Measurements from ENCODE around the gene SSBP3.
A peak's percentile ranks its signal among the peaks of the same experiment; 100 is the strongest.
"Not testable (repeated sequence)": the region's sequence is repeated elsewhere in the genome, so short reads cannot be mapped to it uniquely, and the experiment has no call there.

Gene SSBP3

DNA sequence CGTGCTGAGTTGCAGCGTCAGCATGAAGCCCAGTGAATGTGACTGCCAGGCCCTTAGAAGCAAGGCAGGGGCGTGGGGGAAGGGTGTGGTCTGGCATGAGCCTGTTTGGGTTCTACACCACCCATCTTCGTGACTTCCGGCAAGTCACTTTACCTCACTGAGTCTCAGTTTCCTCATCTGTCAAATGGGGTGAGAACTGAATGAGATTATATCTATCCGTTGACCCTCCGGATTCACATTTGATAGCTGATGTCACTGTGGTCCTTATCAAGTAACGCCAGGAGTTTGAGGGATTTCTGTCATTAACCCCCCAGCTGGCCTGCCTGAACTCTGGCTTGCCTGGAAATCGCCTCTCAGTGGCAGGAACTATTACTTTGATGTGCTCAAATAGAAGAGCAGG lies 190.7 kb downstream of the SSBP3 start:
- no peak for DNase-seq

DNA sequence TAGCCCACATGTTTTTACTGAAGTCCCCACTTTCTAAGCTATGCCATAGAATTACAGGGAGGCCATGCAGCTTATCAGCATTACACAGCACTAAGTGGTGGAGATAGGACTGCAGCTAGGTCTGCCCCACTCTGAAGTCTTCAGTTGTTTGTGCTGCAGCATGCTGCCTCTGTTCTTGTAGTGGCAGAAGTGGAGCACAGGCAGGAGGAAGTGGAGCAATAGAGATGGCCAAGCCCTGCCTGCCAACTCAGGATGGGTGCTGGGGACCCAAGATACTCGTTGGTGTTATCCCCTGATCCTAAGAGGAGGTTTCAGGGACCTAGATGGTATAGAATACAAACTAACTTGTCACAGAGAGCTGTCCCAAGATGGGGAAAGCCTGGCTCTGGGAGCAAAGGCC lies 193.3 kb downstream of the SSBP3 start:
- peak in 1 of 2 experiments; percentile 8 for DNase-seq

DNA sequence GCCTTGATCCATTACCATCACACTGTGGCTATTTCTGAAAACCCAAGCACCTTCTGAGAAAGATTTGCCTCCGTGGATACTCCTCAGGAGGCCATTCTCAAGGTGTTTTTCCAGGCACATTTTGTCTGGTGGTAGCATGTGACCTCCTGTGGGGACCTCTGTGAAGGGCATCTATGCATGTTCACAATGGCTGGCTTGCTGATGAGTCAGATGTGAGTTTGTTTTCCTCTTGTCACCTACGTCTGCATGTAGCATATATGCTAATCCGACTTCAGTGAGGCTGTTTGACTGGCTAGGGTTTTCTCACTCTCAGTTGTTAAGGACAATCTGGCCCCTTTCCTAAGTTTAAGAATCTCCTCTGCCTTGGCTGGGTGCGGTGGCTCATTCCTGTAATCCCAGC lies 198.3 kb downstream of the SSBP3 start:
- not testable (repeated sequence) for DNase-seq

DNA sequence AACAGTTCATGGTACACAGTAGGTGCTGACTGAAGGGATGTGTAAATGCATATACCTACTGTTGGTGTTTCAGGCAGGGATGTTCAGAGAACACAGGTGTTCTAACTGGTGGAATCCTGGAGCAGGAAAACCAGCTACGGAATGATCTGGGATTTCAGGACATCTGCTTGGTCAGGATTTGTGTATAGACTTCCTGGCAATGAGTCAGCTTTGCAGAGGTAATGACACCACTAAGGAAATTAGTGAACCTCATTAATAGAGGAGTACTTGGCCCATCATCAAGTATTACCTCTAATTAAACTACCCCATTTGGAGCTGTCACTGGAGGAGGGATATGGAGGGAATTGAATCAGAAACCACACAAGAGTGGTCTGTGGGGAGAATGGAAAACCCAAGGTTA lies 198.9 kb downstream of the SSBP3 start:
- no peak for DNase-seq

DNA sequence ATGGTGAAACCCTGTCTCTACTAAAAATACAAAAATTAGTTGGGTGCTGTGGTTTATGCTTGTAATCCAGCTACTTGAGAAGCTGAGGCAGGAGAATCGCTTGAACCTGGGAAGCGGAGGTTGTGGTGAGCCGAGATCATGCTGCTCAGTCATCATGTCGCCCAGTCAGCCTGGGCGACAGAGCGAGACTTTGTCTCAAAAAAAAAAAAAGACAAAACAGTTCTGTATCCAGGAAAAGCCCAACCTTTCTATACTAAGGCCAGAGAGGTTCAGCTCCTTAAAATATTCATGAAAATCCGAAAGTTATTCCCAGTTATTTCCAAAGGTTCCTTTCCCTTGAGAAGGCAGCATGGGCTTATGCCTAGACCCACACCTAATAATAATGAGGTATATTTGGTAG lies 202.0 kb downstream of the SSBP3 start:
- no peak for DNase-seq

DNA sequence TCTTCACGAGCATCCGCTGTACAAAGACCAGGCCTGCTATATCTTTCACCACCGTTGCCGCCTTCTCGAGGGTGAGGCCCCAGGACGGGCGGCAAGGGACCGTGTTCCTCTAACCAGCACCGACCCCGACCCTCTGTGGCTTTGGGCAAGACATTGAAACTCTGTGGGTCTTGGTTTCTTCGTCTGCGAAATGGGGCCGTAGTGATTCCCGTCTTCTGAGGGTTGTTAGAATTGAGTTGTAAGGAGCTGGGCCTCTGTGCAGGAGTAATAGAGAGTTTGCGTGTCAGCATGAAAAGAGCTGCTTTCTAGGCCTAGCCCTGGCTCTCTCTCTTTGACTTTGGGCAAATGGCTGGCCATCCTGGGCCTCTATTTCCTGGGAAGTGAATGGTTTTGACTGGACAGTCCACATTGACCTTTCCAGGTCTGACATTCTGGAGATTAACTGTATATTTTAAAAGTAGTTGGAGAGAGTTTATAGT lies 205.6 kb downstream of the SSBP3 start:
- no peak for DNase-seq

DNA sequence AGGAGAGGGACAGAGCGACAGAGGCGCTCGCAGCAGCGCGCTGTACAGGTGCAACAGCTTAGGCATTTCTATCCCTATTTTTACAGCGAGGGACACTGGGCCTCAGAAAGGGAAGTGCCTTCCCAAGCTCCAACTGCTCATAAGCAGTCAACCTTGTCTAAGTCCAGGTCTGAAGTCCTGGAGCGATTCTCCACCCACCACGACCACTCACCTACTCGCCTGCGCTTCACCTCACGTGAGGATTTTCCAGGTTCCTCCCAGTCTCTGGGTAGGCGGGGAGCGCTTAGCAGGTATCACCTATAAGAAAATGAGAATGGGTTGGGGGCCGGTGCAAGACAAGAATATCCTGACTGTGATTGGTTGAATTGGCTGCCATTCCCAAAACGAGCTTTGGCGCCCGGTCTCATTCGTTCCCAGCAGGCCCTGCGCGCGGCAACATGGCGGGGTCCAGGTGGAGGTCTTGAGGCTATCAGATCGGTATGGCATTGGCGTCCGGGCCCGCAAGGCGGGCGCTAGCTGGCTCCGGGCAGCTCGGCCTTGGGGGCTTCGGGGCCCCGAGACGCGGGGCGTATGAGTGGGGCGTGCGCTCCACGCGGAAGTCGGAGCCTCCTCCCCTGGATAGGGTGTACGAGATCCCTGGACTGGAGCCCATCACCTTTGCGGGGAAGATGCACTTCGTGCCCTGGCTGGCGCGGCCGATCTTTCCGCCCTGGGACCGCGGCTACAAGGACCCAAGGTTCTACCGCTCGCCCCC lies 206.3 kb downstream of the SSBP3 start, which contains the start of the genes CYB5RL and MRPL37:
Gene CYB5RL, minus strand, starts transcription at position 266 of the 754 bp plus-strand sequence. CDS start 4,414 bp downstream, outside the sequence.
Gene MRPL37, plus strand, starts transcription at position 403 of the 754 bp plus-strand sequence. Its CDS starts 77 bp downstream, at position 480.
- peak; percentile 94 to 96 for DNase-seq

DNA sequence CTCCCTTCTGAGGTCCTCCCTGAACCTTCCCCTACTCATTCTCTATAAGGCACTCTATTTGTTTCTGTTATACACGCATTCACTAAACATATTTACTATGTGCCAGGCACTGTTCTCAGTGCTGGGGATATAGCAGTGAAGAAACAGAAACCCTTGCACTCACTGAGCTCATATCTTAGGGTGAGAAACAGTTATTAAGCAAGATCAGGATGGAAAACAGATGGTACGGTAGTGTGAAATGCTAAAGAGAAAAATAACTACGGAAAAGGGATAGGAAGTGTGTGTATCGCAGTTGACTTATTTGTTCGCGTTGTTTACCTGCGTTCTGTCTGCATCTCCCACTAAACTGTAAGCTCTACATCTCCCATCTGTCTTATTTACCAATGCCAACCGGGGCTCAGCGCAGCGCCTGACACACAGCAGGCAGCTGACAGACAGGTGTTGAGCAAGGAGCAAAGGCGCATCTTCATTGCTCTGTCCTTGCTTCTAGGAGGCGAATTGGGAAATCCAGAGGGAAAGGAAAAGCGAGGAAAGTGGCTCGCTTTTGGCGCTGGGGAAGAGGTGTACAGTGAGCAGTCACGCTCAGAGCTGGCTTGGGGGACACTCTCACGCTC lies 206.9 kb downstream of the SSBP3 start:
- no peak for DNase-seq

DNA sequence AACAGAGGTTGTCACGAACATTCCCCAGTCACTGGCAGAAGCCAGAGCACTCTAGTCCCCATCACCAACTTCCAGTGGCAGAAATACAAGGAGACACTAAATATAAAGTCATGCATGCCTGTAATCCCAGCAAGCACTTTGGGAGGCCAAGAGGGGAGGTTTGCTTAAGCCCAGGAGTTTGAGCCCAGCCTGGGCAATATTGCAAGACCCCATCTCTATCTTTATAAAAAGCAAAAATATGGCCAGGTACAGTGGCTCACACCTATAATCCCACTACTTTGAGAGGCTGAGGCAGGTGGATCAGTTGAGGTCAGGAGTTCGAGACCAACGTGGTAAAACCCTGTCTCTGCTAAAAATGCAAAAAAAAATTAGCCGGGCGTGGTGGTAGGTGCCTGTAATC lies 212.7 kb downstream of the SSBP3 start:
- DNase-seq: no peak

DNA sequence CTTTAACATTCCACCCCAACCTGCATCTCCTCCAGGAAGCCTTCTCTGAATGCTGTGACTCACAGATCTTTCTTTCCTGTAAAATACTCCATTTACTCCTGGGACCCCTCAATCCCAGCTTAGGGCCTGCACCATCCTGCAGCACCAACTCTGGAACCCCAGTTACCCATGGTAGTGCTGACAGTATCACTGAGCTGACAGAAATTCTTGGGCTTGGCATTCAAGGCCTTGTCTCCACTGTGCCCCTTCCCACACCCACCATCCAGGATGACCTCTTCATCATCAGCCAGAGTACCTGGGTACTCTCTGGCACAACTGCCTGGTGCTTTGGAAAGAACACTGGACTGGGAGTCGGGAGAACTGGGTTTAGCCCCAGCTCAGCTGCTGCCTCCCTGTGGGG lies 214.7 kb downstream of the SSBP3 start:
- DNase-seq: no peak

DNA sequence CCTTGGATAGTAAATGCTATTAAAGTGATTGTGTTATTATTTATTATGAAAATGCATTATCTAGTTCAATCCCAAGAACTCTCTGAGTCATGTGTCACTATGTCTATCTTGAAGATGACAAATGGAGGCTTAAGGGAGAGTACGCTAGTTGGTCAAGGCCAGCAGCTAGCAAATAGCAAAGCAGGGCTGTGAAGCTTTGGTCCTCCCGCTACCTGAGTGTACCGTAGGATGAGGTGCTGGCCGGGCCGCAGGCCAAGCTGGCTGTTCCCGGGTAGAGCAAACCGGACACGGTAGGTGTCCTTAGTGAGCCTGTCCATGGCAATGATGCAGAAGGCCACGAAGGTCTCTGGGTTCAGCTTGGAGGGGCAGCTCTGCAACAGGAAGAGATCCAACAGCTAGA lies 215.7 kb downstream of the SSBP3 start:
- DNase-seq: no peak

DNA sequence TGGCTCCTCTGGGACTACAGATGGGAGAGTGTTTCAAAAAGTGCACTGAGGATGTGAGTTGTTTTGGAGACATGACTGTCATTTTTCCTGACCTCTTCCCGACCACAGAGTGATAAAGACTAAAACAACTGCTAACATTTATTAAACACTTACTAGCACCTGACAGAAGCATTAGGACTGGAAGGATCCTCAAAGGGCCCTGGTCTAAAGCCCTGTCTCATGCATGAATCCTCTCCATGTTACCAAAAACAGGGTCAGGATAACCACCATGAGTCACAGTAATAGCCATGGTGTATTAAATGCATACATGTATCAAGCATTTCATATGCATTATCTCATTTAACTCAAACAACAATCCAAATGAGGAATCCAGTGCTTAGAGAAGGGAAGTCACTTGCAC lies 217.9 kb downstream of the SSBP3 start:
- DNase-seq: no peak

DNA sequence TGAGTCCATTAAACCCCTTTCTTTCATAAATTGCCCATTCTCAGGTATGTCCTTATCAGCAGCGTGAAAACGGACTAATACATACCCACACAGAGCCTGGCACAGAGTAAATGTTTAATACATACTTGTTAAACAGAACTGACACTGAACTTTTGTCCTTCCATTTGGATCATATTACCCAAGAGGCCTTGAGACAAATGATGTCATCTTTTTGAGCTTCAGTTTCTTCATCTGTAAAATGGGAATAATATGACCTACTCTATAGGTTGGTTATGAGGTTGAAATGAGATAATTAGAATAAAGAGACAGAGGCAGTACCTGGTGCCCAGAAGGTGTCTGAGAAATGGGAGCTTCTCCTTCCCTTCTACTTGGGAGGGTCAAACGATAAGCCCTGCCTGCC lies 220.1 kb downstream of the SSBP3 start:
- DNase-seq: no peak

DNA sequence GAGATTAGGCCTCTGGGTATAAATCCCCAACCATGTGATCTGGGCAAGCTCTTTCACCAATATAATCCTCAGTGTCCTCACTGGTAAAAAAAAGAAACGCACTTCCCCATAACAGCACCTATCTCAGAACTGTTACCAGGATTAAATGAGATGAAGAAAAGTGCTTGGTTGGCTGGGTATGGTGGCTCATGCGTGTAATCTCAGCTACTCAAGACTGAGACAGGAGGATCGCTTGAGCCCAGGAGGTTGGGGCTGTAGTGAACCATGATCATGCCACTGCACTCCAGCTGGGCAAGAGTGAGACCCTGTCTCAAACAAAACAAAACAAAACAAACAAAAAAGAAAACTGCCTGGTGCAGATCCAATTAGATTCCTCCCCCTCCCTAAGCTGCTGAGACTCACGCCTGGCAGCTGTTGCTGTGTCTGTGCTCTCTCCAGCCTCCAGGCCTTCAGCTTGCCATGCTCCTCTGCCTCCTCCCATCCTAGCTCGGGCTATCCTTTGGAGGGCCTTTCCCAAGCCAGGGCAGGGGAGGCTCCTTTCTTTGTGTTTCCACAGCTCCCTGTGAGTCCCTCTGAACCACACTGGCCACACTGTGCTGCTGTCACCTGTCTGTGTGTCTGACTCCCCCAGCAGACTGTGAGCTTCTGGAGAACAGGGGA lies 225.4 kb downstream of the SSBP3 start:
- no peak for DNase-seq

DNA sequence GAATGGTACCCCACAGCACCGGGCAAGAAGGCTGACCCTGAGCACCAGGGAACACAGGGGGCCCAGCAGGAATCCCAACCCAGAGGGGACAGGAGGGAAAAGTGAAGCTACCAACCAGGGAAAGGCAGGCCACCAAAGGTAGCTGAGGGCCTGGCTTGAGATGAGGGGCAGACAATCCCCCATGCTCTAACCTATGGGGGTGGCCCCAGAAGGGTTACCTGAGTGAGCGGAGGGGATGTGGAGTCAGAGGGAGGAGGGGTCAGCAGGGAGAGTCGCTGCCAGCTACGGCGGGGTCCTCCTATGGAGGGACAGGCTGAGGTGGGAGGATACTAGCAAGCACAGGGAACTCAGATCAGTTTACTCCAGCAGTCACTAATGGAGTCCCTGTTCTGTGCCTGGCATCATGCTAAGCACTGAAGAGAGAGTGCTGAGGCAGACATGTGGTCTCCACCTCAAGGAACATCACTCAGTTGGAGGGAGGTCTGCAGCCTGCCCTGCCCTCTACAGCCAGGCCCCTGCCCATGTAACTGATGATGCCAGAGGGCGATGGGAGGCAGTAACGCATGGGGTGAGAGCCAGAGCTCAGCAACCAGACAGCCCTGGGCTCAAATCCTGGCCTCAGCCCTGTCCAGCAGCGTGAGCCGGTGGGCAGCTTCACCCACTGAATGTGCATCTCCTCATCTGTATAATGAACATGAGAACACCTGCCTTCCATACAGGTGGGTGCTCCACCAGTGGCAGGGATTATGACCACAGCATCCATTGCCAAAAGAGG lies 227.7 kb downstream of the SSBP3 start:
- no peak for DNase-seq

DNA sequence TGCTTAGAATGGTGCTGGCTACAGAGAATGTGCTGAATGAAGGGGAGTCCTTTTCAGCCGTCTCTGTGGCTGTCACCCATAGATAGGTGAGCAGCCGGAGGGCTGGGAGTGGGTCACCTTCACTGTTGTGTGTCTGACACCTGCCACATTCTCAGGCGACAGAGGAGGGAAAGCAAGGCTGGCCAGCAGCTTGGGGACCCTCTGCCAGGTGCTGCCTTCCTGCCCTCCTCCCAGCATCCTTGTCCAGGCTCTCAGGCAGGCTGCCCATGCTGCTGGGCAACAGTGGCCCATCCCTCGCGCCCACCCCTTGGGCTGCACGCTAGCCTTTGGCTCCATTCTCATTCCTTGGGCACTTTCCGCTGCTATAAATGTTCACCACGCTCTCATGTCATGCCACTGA lies 228.5 kb downstream of the SSBP3 start:
- DNase-seq: no peak

DNA sequence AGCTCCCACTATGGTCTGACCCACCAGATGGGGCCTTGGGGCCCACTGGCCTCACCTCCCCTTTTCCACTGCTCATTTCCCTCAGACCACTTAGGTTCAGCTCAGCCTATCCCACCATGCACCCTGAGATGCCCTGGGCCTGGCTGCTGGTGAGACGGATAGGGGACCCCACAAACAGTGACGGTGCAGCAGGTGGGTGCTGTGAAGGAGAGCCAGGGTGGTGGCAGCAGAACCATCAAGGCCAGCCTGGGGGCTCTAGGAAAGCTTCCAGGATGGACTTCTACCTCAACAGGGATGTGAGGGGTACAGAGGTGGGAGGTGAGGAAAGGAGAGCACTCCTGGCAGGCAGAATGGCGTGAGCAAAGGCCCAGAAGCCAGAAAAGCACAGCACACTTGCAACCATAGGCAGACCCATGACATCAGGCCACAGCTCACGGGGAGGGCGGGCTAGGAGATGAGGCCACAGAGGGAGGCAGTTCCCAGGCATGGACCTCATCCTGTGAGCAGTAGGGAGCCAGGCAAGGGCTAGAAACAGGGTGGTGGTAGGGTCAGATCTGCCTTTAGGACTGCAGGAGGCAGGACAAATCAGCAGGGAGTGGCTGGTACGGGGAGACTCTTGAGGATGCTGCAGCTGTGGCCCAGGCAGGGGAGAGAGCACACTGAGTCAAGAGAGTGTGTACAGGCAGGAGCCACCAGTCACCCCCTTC lies 229.4 kb downstream of the SSBP3 start:
- no peak for DNase-seq

Data from AML-193 (cell line).